NCI-H1436 (cell line): Measurements from ENCODE around the gene GALR3.

Experiments
- DNase-seq: peaks from one replicate; lab custom pipeline; 2025; lab: John Stamatoyannopoulos, UW

Gene GALR3

DNA sequence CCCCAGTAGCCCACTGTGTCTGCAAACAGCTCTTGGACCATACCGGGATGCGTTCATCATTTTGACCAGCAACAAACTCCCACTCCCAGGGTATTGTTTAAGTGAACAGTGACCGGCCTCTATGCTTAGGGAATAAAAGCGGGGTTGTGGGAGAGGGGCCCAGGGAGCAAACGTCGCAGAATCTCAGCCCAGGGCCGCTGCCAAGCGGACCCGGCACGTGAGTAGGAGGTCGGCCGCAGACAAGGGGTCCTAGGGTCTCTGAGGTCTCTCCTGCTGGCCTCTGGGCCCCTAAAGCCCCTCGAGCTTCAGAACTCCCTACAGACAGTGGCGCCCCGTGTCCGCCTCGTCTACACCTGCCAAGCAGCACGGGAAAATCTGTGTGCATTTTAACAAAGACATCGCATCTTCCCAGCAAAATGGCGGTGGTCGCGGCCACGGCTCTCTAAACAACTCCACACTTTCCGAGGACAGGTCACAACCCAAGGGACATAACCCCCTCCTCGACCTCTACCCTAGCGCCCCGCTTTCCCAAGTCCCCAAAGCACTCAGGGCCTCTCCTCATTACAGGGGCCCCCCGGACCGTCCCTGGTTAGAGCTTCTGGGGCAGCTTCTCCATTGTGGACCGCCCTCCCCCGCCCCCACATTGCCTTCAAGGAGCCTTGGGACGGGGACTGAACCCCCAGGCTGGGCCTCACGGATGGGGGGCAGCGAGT lies 19.4 kb upstream of the GALR3 start:
- DNase-seq: no peak

DNA sequence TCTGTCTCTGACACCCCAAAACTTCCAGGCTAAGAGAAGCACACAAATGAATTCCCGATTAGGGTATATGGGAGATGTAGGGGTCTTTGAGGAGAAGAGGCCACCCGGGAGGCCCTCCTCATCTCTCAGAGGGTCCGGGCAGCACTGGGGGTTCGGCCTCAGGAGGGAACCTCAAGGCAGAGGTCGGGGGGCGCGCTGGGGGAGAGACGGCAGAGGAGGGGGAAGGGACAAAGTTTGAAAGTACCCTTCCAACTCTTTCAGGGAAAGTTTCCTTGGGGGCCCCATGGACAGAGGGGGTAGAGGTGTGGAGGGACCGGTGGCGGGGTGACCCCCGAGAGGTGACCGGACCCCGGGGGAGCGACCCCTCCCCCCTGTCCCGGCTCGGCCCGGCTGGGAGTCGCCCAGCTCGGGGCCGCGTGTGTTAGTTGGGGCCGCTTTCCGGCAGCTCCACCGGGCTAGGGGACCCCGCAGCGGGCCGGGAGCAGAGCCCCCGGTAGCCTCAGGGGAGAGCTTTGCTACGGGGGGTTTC lies 18.8 kb upstream of the GALR3 start:
- no peak for DNase-seq

DNA sequence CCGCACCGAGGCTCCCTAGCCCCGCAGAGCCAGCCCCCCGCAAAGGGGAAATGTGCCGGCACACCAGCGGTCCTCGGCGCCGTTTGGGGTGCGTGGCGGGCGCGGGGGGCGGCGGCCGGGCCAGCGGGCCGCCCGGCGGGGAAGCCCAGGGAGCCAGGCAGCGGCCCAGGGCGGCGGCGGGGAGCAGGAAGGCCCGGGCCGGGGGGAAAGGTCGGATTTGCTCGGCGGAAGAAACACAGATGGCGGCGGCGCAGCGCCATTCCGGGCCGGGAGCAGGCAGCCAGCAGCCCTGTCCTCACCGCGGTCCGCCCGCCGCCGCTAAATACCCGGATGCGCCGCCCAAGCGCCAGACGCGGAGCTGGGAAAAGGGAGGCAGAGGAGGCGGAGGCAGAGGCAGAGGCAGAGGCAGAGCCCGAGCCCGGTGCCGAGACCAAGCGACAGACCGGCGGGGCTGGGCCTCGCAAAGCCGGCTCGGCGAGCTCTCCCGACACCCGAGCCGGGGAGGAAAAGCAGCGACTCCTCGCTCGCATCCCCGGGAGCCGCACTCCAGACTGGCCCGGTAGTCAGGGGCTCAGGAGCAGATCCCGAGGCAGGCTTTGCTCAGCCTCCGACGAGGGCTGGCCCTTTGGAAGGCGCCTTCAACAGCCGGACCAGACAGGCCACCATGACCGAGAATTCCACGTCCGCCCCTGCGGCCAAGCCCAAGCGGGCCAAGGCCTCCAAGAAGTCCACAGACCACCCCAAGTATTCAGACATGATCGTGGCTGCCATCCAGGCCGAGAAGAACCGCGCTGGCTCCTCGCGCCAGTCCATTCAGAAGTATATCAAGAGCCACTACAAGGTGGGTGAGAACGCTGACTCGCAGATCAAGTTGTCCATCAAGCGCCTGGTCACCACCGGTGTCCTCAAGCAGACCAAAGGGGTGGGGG lies 18.0 kb upstream of the GALR3 start:
- DNase-seq: peak; percentile 78

- no peak for DNase-seq
Measured at GRCh38 chr22:37805810-37806277, 17.3 kb upstream of the GALR3 start.

- no peak for DNase-seq
Measured at GRCh38 chr22:37806409-37807333, 16.5 kb upstream of the GALR3 start.

GRCh38 chr22:37807410-37808293 lies 15.5 kb upstream of the GALR3 start, which contains the start of gene GCAT:
GCAT (plus strand) TSS chr22:37807934; CDS start chr22:37807968, 34 bp downstream.
- peak; percentile 91 for DNase-seq

DNA sequence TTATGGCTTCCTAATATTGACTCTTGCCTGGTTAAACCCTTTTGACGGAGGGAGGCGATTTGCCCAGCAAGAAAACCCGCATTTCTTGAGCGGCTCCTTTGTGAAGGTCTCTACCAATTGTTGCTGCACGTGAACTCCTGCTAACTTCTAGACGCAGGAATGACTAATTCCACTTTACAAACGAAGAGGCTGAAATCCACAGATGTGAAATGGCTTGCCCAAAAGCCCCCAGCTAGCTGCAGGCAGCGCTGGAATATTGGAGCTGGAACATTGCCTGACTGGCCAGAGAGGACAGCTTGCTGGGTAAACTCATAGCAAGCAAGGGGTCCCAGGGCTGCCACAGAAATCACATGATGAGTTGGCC lies 14.9 kb upstream of the GALR3 start:
- no peak for DNase-seq

DNA sequence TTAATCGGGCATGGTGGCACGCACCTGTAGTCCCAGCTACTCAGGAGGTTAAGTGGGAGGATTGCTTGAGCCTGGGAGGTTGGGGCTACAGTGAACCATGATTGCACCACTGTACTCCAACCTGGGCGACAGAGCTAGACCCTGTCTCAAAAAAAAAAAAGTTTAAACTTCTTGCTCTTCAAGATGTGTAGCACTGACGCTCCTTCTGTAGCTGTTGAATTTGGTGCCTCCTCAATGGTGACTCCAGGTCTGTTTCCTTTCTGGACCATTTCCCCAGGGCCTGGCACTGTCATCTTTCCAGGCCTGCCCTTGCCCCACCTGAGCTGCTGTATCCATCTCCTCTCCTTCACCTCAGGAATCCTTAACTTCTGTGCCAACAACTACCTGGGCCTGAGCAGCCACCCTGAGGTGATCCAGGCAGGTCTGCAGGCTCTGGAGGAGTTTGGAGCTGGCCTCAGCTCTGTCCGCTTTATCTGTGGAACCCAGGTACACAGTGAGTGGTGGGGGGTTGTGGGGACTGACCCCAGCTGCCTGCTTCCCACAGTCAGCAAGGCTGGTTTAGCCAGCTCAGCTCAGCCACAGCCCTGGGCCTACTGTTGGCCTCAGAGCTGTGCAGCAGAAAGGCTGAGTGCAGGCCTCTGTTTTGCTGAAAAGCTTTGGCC lies 13.4 kb upstream of the GALR3 start:
- no peak for DNase-seq

GRCh38 chr22:37811867-37812266 lies 11.3 kb upstream of the GALR3 start:
- no peak for DNase-seq

GRCh38 chr22:37812869-37813678 lies 10.1 kb upstream of the GALR3 start:
- DNase-seq: no peak

- DNase-seq: no peak
Measured at GRCh38 chr22:37815593-37815992, 7.6 kb upstream of the GALR3 start.

- no peak for DNase-seq
Measured at GRCh38 chr22:37816543-37817180, 6.5 kb upstream of the GALR3 start.

GRCh38 chr22:37817705-37818408 lies 5.3 kb upstream of the GALR3 start:
- peak; percentile 58 for DNase-seq

DNA sequence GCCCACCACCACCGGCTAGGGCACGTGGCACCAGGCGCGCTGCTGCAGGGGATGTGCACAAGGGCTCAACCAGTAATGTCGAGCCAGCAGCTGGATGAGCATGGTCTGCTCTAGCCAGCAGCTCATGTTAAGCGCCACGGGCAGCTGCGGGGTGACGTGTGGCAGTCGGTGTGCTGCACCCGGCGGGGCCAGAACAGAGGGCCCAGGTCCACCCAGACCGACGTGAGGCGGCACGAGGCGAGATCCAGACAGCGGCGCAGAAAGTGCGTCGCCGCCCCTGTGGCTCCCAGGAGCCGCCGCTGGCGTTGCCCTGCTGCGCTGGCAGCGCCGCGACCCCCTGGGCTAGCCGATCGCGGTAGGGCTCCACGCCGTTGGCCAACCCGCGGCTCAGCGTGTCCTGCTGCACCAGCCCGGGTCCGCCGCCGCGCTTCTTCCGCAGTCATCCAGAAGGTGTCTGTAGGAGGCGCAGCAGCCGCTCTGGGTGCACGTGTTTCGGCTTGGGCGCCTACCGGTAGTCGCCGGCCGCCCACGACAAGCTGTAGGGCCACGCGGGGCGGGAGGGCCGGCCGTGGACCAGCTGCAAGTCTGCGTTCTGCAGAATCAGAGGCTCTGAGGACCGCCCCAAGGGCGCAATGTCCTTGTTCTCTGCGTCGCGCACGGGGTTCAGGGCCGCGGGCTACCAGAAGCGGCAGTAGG lies 4.6 kb upstream of the GALR3 start:
- DNase-seq: peak; percentile 24

DNA sequence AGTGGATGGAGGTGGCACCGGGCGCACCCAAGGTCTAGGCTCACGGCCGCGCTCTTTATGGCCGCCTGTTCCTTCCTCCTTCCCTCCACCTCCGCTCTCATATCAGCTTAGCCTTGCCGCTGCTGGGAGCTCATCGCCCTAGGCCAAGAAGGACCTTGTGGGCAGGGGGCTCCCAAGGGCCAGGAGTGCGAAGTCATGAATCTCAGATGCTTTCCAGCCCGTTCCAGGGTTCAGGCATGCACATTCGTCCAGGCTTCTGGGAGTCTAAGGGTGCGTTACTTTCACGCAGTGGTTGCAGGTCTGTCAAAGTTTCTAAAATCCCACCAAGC lies 4.1 kb upstream of the GALR3 start:
- DNase-seq: no peak

DNA sequence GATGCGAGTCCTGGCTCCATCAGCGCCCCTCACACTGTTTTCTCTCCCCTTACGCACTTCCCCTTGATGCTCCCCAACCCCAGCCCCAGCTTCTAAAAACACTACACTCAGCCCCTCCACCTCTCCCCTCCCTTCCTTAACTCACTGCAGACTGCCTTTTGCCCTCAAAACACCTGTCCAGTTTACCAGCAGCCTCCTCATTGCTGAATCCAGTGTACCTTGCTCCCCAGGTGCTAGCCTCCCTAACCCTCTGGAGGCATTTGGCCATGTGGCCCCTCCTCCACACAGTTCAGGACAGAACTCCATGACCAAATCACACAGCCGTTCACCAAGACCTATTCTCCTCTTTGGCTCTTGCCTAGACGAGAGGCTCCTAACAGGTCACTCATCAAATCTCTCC lies 2.8 kb upstream of the GALR3 start:
- no peak for DNase-seq

DNA sequence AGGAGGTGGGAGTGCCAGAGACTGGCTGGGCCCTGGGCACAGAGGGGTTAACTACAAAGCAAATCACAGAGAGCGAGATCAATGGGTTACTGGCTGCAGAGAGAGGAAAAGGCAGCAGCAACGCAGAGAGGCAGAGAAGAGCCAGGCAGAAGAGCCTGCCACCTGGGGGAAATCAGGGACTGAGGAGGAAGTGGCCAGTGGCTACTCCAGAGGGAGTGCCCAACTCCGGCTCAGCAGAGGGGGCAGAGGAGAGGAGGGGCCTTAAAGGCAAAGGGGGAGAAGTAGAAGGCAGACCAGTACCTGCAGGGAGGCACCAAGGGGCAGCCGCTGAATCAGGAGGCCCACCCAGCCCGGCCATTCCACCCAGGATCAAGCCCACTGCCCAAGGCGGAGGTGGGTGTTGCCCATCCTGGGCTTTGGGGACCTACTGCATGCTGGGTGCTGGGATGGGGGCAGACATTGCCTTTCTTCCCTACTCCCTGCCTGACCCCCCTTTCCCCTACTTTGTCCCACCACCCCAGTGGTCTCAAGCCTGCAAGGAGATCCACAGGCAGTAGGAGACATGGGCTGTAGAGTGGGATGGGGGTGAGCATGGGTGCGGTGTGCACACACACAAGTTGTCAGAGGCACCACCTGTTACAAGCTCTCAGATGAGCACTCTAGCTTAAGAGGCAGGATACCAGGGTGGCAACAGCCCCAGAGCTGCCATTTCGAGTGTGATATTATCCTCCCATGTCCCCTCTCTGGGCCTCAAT lies 926 bp upstream of the GALR3 start:
- DNase-seq: no peak
